ENCODE results near the gene UQCRQ. TPM values are rescaled to one million over a fixed set of nuclear protein-coding genes. Genes with fewer than 3 reads are reported as not detected.

The UQCRQ gene
- total RNA-seq, 1 experiment from 2014 or later, result 306 TPM

DNA sequence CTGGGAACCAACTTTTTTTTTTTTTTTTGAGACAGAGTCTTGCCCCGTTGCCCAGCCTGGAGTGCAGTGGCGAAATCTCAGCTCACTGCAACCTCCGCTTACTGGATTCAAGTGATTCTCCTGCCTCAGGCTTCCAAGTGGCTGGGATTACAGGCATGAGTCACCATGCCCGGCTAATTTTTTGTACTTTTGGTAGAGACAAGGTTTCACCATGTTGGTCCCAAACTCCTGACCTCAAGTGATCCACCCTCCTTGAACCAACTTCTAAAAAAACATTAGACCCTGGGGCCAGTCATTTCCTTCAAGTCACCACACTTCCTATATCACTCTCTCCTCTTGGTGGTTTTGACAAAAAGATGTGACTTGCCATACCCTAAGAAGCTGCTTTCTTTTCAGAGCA, 25.1 kb upstream of the UQCRQ start:
- no peak overlapping the region for H3T11ph ChIP-seq (ENCODE audit: low read length)
- no peak overlapping the region for H2BK12ac ChIP-seq (ENCODE audit: insufficient read length, low read depth, low read length)
- no CpG with 5 or more reads among the region's 4 CpGs for WGBS (ENCODE audit: extremely low coverage, insufficient read length, low lambda C conversion rate)
- H3K4ac ChIP-seq (ENCODE audit: low read depth, low read length), result no peak overlapping the region
- H2AFZ ChIP-seq (ENCODE audit: low read length), result no peak overlapping the region
- H3K23ac ChIP-seq (ENCODE audit: insufficient read length, low read depth, low read length), result no peak overlapping the region
- no peak overlapping the region for H3K9ac ChIP-seq (ENCODE audit: extremely low read depth, insufficient read length, low read length)
- TF ChIP-seq, protein P1, sequence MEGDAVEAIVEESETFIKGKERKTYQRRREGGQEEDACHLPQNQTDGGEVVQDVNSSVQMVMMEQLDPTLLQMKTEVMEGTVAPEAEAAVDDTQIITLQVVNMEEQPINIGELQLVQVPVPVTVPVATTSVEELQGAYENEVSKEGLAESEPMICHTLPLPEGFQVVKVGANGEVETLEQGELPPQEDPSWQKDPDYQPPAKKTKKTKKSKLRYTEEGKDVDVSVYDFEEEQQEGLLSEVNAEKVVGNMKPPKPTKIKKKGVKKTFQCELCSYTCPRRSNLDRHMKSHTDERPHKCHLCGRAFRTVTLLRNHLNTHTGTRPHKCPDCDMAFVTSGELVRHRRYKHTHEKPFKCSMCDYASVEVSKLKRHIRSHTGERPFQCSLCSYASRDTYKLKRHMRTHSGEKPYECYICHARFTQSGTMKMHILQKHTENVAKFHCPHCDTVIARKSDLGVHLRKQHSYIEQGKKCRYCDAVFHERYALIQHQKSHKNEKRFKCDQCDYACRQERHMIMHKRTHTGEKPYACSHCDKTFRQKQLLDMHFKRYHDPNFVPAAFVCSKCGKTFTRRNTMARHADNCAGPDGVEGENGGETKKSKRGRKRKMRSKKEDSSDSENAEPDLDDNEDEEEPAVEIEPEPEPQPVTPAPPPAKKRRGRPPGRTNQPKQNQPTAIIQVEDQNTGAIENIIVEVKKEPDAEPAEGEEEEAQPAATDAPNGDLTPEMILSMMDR (conservative IDR thresholded peaks at IDR 0.05), result no peak
- Mint-ChIP-seq H3K36me3 (ENCODE audit: insufficient read depth in 1 of 3, low read depth in 3 of 3) (no peaks in the 10 kb centered on the region), H3K4me1 (no peaks in the 10 kb centered on the region; a peak in 1 of 4 replicates), H3K27ac (no peak overlapping the region), H3K27me3 (ENCODE audit: low read depth) (peaks cover 2% of the 10 kb centered on the region), H3K9me3 (no peaks in the 10 kb centered on the region), H3K4me3 (no peak overlapping the region)
- H3K4me1 ChIP-seq (ENCODE audit: insufficient read depth, low read length), result no peaks in the 10 kb centered on the region
- H3K18ac ChIP-seq (ENCODE audit: insufficient read length, low read depth, low read length), result no peak overlapping the region
- no peaks in the 10 kb centered on the region for H3K79me2 ChIP-seq (ENCODE audit: insufficient read depth, low read length)
- H2BK5ac ChIP-seq (ENCODE audit: insufficient read length, low read length), result no peak overlapping the region
- H3K14ac ChIP-seq (ENCODE audit: insufficient read depth, low read length), result no peak overlapping the region
- DNase-seq, result no peak
- no peak overlapping the region for H2BK120ac ChIP-seq (ENCODE audit: low read depth, low read length, poor library complexity, severe bottlenecking)
- H4K8ac ChIP-seq (replicated peaks; ENCODE audit: insufficient read length, low read depth, low read length), result no peak overlapping the region
- no peak overlapping the region for H3K4me2 ChIP-seq (ENCODE audit: insufficient read depth, insufficient read length, low read length)
- H3K27me3 ChIP-seq (ENCODE audit: insufficient read depth, low read length), result no peaks in the 10 kb centered on the region
- no peak overlapping the region for H2BK20ac ChIP-seq (ENCODE audit: low read depth, low read length, poor library complexity, severe bottlenecking)
- H4K5ac ChIP-seq (ENCODE audit: insufficient read length, low read depth, low read length), result no peak overlapping the region
- H4K91ac ChIP-seq (ENCODE audit: insufficient read length, low read depth, low read length), result no peak overlapping the region
- no peaks in the 10 kb centered on the region for H3K23me2 ChIP-seq (ENCODE audit: insufficient read length, low read depth, low read length, poor library complexity, severe bottlenecking)
- H3K27ac ChIP-seq (ENCODE audit: insufficient read length, low read depth, low read length), result no peak overlapping the region
- H3K79me1 ChIP-seq (ENCODE audit: insufficient read depth, low read depth, low read length, poor library complexity, severe bottlenecking), result no peaks in the 10 kb centered on the region
- no peaks in the 10 kb centered on the region for H3K9me3 ChIP-seq (ENCODE audit: control insufficient read depth, low read depth, low read length)
- H2AK5ac ChIP-seq (ENCODE audit: insufficient read length, low read length), result no peak overlapping the region
- no peak overlapping the region for H3K56ac ChIP-seq (ENCODE audit: insufficient read length, low read depth, low read length)
- no peak overlapping the region for H2BK15ac ChIP-seq (ENCODE audit: low read depth, low read length)
- no peaks in the 10 kb centered on the region for H4K20me1 ChIP-seq (ENCODE audit: control insufficient read depth, insufficient read depth, insufficient read length)

All from H9 (cell line).